ENCODE results near the gene GMPS. TPM values are rescaled to one million over a fixed set of nuclear protein-coding genes. Genes with fewer than 3 reads are reported as not detected.
A peak's percentile ranks its signal among the peaks of the same experiment; 100 is the strongest.
"Not testable (repeated sequence)": the region's sequence is repeated elsewhere in the genome, so short reads cannot be mapped to it uniquely, and the experiment has no call there.

The GMPS gene
- total RNA-seq, 1 experiment from 2014 or later, result 43.3 TPM

GRCh38 chr3:155843569-155843968 lies 26.9 kb upstream of the GMPS start:
- no peak for ATAC-seq
- ChIA-PET CTCF (no interaction called here), POLR2A (ENCODE audit: unreplicated experiment) (no interaction called here)
- Histone ChIP-seq H2AFZ (ENCODE audit: low read length) (no peak overlapping the region), H3K4me1 (ENCODE audit: insufficient read depth, low read length) (no peaks in the 10 kb centered on the region), H3F3A (ENCODE audit: low read length, unreplicated experiment) (no peaks in the 10 kb centered on the region), H3K36me3 (ENCODE audit: low read depth, low read length) (no peaks in the 10 kb centered on the region), H3K4me2 (ENCODE audit: low read length) (no peak overlapping the region), H3K9me3 (ENCODE audit: low read length) (no peaks in the 10 kb centered on the region), H3K27me3 (ENCODE audit: low read length) (no peaks in the 10 kb centered on the region), H3K27ac (ENCODE audit: low read length) (no peak overlapping the region), H4K20me1 (ENCODE audit: low read length) (no peaks in the 10 kb centered on the region), H3K9ac (ENCODE audit: low read length) (no peak overlapping the region), H3K4me3 (ENCODE audit: low read length) (no peak overlapping the region), H3K79me2 (ENCODE audit: low read length) (peaks cover 43% of the 10 kb centered on the region), H3K9me2 (replicated peaks; ENCODE audit: low read length) (no peaks in the 10 kb centered on the region)
- TSS peak; percentile 6 for BruUV-seq (replicated peaks)
- intact Hi-C loops (cut with micrococcal nuclease), result no loop called here
- TF ChIP-seq EZH2phosphoT487 (IDR thresholded peaks at IDR 0.05; ENCODE audit: borderline replicate concordance, low read length), result no peak
- no peak for TF ChIP-seq EZH2 (IDR thresholded peaks at IDR 0.05; ENCODE audit: low read length, unreplicated experiment)
- TF ChIP-seq CTCF (conservative IDR thresholded peaks at IDR 0.05; ENCODE audit: low read depth, low read length), result no peak
- DNase-seq, result no peak

- no TSS peak for BruUV-seq (replicated peaks)
- Histone ChIP-seq H3K4me1 (ENCODE audit: insufficient read depth, low read length) (peaks cover 5% of the 10 kb centered on the region; the same call in 1 of the 2 replicates), H2AFZ (ENCODE audit: low read length) (no peak overlapping the region), H3K9ac (ENCODE audit: low read length) (no peak overlapping the region), H3K4me2 (ENCODE audit: low read length) (no peak overlapping the region), H3K27me3 (ENCODE audit: low read length) (no peaks in the 10 kb centered on the region), H3K79me2 (ENCODE audit: low read length) (peaks cover 64% of the 10 kb centered on the region), H3K27ac (ENCODE audit: low read length) (no peak overlapping the region), H4K20me1 (ENCODE audit: low read length) (no peaks in the 10 kb centered on the region), H3K9me3 (ENCODE audit: low read length) (no peaks in the 10 kb centered on the region), H3K9me2 (replicated peaks; ENCODE audit: low read length) (no peaks in the 10 kb centered on the region), H3K4me3 (ENCODE audit: low read length) (no peak overlapping the region), H3F3A (ENCODE audit: low read length, unreplicated experiment) (no peaks in the 10 kb centered on the region), H3K36me3 (ENCODE audit: low read depth, low read length) (no peaks in the 10 kb centered on the region)
- CTCF ChIA-PET, result interaction anchor here (1.4 kb wide), 1 partner anchor 40 kb away, joined by 5 read pairs; the partner anchor contains the start of gene C3orf33
- POLR2A ChIA-PET (ENCODE audit: unreplicated experiment), result interaction anchor here (0.6 to 0.7 kb wide), 2 partner anchors 9 to 482 kb away, joined by 6 read pairs; no protein-coding TSS in a partner anchor
- TF ChIP-seq EZH2phosphoT487 (IDR thresholded peaks at IDR 0.05; ENCODE audit: borderline replicate concordance, low read length) (no peak), EZH2 (IDR thresholded peaks at IDR 0.05; ENCODE audit: low read length, unreplicated experiment) (no peak), CTCF (conservative IDR thresholded peaks at IDR 0.05; ENCODE audit: low read depth, low read length) (no peak)
- intact Hi-C loops (cut with micrococcal nuclease), result no loop called here
- no peak for ATAC-seq
- DNase-seq, result no peak
These were observed 24.3 kb upstream of the GMPS start for GRCh38 chr3:155846119-155846518.

- no TSS peak for BruUV-seq (replicated peaks)
- Histone ChIP-seq H3K4me1 (ENCODE audit: insufficient read depth, low read length) (peaks cover 5% of the 10 kb centered on the region; the same call in 1 of the 2 replicates), H3K27me3 (ENCODE audit: low read length) (no peaks in the 10 kb centered on the region), H3K9me2 (replicated peaks; ENCODE audit: low read length) (no peaks in the 10 kb centered on the region), H2AFZ (ENCODE audit: low read length) (no peak overlapping the region), H4K20me1 (ENCODE audit: low read length) (peaks cover 4% of the 10 kb centered on the region), H3F3A (ENCODE audit: low read length, unreplicated experiment) (no peaks in the 10 kb centered on the region), H3K27ac (ENCODE audit: low read length) (no peak overlapping the region), H3K4me2 (ENCODE audit: low read length) (0 out of 2 replicates have a peak overlapping the region, but pooled peaks have one; percentile 10), H3K4me3 (ENCODE audit: low read length) (no peak overlapping the region), H3K36me3 (ENCODE audit: low read depth, low read length) (no peaks in the 10 kb centered on the region), H3K9me3 (ENCODE audit: low read length) (no peaks in the 10 kb centered on the region), H3K9ac (ENCODE audit: low read length) (no peak overlapping the region), H3K79me2 (ENCODE audit: low read length) (peaks cover 82% of the 10 kb centered on the region)
- no peak for ATAC-seq
- CTCF ChIA-PET, result no interaction called here
- POLR2A ChIA-PET (ENCODE audit: unreplicated experiment), result no interaction called here
- TF ChIP-seq EZH2phosphoT487 (IDR thresholded peaks at IDR 0.05; ENCODE audit: borderline replicate concordance, low read length), result no peak
- no peak for TF ChIP-seq CTCF (conservative IDR thresholded peaks at IDR 0.05; ENCODE audit: low read depth, low read length)
- no peak for TF ChIP-seq EZH2 (IDR thresholded peaks at IDR 0.05; ENCODE audit: low read length, unreplicated experiment)
- intact Hi-C loops (cut with micrococcal nuclease), result no loop called here
- DNase-seq, result no peak
These were observed 22.5 kb upstream of the GMPS start for GRCh38 chr3:155847993-155848392.

- ATAC-seq; BruUV-seq (replicated peaks); H3F3A ChIP-seq (ENCODE audit: low read length, unreplicated experiment); H3K4me3 ChIP-seq (ENCODE audit: low read length); H3K27me3 ChIP-seq (ENCODE audit: low read length); H3K27ac ChIP-seq (ENCODE audit: low read length); DNase-seq; H2AFZ ChIP-seq (ENCODE audit: low read length); H3K36me3 ChIP-seq (ENCODE audit: low read depth, low read length); H3K9me3 ChIP-seq (ENCODE audit: low read length); H4K20me1 ChIP-seq (ENCODE audit: low read length); intact Hi-C loops (cut with micrococcal nuclease); H3K9me2 ChIP-seq (replicated peaks; ENCODE audit: low read length); H3K4me1 ChIP-seq (ENCODE audit: insufficient read depth, low read length); H3K9ac ChIP-seq (ENCODE audit: low read length): not testable (repeated sequence)
- H3K4me2 ChIP-seq (ENCODE audit: low read length), result peak overlapping the region; percentile 4; the same call in 1 of the 2 replicates
- ChIA-PET CTCF (interaction anchor here (0.5 to 1.0 kb wide), 2 partner anchors 43 to 148 kb away, joined by 4 to 6 read pairs; partner anchors contain the start of gene C3orf33), POLR2A (ENCODE audit: unreplicated experiment) (interaction anchor here (0.6 kb wide), 1 partner anchor 81 kb away, joined by 4 read pairs; no protein-coding TSS in a partner anchor)
- H3K79me2 ChIP-seq (ENCODE audit: low read length), result peaks cover 88% of the 10 kb centered on the region
These were observed 21.0 kb upstream of the GMPS start for GRCh38 chr3:155849404-155849803.

Measured in PC-3 (cell line).